ENCODE measurements around the gene TBC1D3I. TPM values are rescaled to one million over a fixed set of nuclear protein-coding genes. Genes with fewer than 3 reads are reported as not detected.
"Not testable (repeated sequence)": the region's sequence is repeated elsewhere in the genome, so short reads cannot be mapped to it uniquely, and the experiment has no call there.

TBC1D3I gene
- total RNA-seq, 1 donor from 2014 or later: 0.60 TPM

GRCh38 chr17:36209575-36209974 lies 54.8 kb downstream of the TBC1D3I start:
- Mint-ChIP-seq H3K36me3 (ENCODE audit: low read depth) (no peaks in the 10 kb centered on the region), H3K4me3 (ENCODE audit: unreplicated experiment) (no peak overlapping the region), H3K9me3 (ENCODE audit: low read depth) (no peaks in the 10 kb centered on the region), H3K27ac (ENCODE audit: unreplicated experiment) (no peak overlapping the region), H3K27me3 (ENCODE audit: low read depth) (peaks cover 44% of the 10 kb centered on the region), H3K4me1 (ENCODE audit: low read depth) (no peaks in the 10 kb centered on the region)
- TF ChIP-seq, protein P1, sequence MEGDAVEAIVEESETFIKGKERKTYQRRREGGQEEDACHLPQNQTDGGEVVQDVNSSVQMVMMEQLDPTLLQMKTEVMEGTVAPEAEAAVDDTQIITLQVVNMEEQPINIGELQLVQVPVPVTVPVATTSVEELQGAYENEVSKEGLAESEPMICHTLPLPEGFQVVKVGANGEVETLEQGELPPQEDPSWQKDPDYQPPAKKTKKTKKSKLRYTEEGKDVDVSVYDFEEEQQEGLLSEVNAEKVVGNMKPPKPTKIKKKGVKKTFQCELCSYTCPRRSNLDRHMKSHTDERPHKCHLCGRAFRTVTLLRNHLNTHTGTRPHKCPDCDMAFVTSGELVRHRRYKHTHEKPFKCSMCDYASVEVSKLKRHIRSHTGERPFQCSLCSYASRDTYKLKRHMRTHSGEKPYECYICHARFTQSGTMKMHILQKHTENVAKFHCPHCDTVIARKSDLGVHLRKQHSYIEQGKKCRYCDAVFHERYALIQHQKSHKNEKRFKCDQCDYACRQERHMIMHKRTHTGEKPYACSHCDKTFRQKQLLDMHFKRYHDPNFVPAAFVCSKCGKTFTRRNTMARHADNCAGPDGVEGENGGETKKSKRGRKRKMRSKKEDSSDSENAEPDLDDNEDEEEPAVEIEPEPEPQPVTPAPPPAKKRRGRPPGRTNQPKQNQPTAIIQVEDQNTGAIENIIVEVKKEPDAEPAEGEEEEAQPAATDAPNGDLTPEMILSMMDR (IDR thresholded peaks at IDR 0.05): no peak
- DNase-seq (ENCODE audit: low spot score): no peak

DNA sequence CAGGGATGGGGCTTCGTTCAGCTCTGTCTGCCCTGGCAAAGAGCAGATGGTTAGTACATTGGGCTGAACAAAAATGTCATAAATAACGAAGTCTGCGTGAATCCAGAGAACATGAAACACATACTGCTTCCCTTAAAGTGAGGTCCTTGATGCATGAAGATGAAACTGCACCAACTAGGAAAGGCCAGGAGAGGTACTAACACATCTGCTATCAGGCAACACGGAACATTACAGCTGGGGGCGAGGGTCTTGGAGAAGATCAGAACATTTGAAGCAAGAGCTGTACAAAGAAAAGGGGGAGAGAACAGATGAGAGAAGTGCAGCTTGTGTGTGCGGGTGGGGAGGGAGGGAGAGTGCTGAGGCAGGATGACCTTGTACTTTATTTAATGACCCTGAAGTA lies 57.0 kb downstream of the TBC1D3I start:
- DNase-seq (ENCODE audit: low spot score); H3K4me3 Mint-ChIP-seq (ENCODE audit: unreplicated experiment); H3K36me3 Mint-ChIP-seq (ENCODE audit: low read depth); H3K9me3 Mint-ChIP-seq (ENCODE audit: low read depth); H3K27ac Mint-ChIP-seq (ENCODE audit: unreplicated experiment); H3K4me1 Mint-ChIP-seq (ENCODE audit: low read depth): not testable (repeated sequence)
- peaks cover 35% of the 10 kb centered on the region for H3K27me3 Mint-ChIP-seq (ENCODE audit: low read depth)

DNA sequence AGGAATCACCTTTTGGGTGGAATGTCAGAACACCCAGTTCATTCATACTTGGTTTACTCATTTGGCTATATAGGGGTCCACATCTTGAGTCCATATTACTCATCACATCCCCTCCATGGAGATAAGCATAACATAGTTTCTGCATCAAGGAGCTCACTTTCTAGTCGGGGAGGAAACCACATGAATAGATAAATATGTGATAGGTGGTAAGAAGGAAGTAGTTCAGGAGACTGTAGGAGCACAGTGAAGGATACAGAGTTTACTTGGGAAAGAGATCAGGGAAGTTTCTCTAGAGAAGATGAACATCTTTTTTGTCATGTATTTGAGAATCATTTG lies 57.9 kb downstream of the TBC1D3I start:
- H3K4me3 Mint-ChIP-seq (ENCODE audit: unreplicated experiment); H3K9me3 Mint-ChIP-seq (ENCODE audit: low read depth); DNase-seq (ENCODE audit: low spot score); H3K36me3 Mint-ChIP-seq (ENCODE audit: low read depth); H3K4me1 Mint-ChIP-seq (ENCODE audit: low read depth); H3K27ac Mint-ChIP-seq (ENCODE audit: unreplicated experiment): not testable (repeated sequence)
- peaks cover 29% of the 10 kb centered on the region for H3K27me3 Mint-ChIP-seq (ENCODE audit: low read depth)

GRCh38 chr17:36205637-36206485 lies 58.5 kb downstream of the TBC1D3I start:
- Mint-ChIP-seq H3K9me3 (ENCODE audit: low read depth) (no peaks in the 10 kb centered on the region), H3K27me3 (ENCODE audit: low read depth) (peaks cover 28% of the 10 kb centered on the region), H3K27ac (ENCODE audit: unreplicated experiment) (no peak overlapping the region), H3K36me3 (ENCODE audit: low read depth) (no peaks in the 10 kb centered on the region), H3K4me3 (ENCODE audit: unreplicated experiment) (no peak overlapping the region), H3K4me1 (ENCODE audit: low read depth) (peaks cover 3% of the 10 kb centered on the region)
- TF ChIP-seq, protein P1 (IDR thresholded peaks at IDR 0.05): no peak
- DNase-seq (ENCODE audit: low spot score): no peak

DNA sequence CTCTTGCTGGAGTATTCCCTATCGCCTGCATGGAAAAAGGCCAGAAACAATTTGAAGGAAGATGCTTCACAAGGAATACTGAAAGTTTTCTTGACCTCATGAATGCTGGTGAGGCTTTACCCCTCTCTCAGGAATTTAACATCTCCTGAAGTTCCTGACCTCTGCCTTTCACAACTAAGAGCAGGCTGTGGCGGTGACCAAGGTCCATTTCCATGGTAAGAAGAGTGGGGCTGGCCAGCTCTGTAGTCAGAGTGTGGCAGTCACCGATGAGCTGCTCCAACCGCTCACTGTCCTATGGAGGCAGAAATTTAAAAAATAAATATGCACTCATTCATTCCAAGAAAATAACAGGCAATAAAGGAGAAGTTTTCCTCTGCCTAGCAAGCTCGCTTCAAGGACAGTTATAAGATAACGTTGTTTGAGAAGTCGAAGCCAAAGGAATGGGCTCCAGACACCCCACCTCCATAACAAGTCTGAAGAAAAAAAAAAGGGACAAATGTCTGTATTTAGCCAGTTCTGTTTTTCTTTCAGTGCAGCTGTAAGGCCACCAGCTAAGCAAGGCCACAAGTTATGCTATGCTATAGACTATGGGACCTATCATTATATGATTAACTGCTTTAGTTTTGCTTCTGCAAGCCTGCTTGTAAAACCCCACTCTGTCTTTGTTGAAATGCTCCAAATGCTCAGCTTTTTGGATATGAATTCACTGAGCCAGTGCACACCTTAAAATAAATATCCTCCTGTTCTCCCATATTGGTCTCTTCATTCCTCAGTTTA lies 59.5 kb downstream of the TBC1D3I start:
- Mint-ChIP-seq H3K27me3 (ENCODE audit: low read depth) (peaks cover 27% of the 10 kb centered on the region), H3K27ac (ENCODE audit: unreplicated experiment) (no peak overlapping the region), H3K36me3 (ENCODE audit: low read depth) (no peaks in the 10 kb centered on the region), H3K9me3 (ENCODE audit: low read depth) (no peaks in the 10 kb centered on the region), H3K4me1 (ENCODE audit: low read depth) (peaks cover 3% of the 10 kb centered on the region), H3K4me3 (ENCODE audit: unreplicated experiment) (no peak overlapping the region)
- no peak for DNase-seq (ENCODE audit: low spot score)
- TF ChIP-seq, protein P1 (IDR thresholded peaks at IDR 0.05): no peak

Other genes starting within 250 kb of the TBC1D3I start
- gene CCL23, start 246.6 kb downstream of the TBC1D3I start, total RNA-seq: not detected in 3 replicates
- not detected in 3 replicates for gene CCL18, start 200.3 kb downstream of the TBC1D3I start, total RNA-seq
- not detected in 3 replicates for gene CCL3, start 174.4 kb downstream of the TBC1D3I start, total RNA-seq
- gene CCL4, start 160.7 kb downstream of the TBC1D3I start, total RNA-seq: not detected in 3 replicates
- 4.6 to 8.4 TPM (median 6.2 TPM) in 3 replicates for gene TBC1D3B, start 87.9 kb downstream of the TBC1D3I start, total RNA-seq
- gene CCL3L1, start 67.8 kb downstream of the TBC1D3I start, total RNA-seq: not detected in 3 replicates
- gene CCL4L2, start 53.5 kb downstream of the TBC1D3I start, total RNA-seq: not detected in 3 replicates
- not detected in 3 replicates for gene TBC1D3G, start 59.3 kb upstream of the TBC1D3I start, total RNA-seq
- not detected in 3 replicates for gene TBC1D3H, start 123.9 kb upstream of the TBC1D3I start, total RNA-seq
- 24.7 to 25.9 TPM (median 25.2 TPM) in 3 replicates for gene ZNHIT3, start 222.1 kb upstream of the TBC1D3I start, total RNA-seq